ENCODE data around the gene CHRM2. TPM values are rescaled to one million over a fixed set of nuclear protein-coding genes. Genes with fewer than 3 reads are reported as not detected.

The CHRM2 gene
- total RNA-seq, 4 donors from 2014 or later: not detected

DNA sequence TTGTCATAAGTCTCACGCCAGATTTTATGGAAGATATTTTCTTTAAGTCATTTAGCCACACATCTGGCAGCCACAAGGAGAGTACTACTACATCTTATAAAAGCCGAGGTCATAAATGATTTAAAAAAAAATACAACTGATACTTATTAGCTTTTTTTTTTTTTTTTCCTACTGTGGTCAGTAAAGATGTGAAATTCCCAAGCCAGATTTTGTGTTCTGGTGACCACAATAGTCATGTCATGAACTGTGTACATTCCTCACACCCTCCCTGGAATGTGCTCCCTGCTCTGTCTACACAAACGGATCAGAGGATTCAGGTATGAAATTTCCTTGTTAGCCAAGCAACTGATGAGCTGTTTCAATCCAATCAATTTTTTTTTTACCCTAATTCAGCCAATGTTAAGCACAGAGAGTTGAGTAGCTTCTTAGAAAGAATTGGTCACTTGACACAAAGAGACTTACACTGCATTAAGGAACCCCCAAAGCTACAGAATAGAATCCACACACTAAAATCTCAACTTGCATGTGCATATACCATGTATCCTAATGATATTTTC lies 54.7 kb downstream of the CHRM2 start:
- peaks cover 0 to 22% of the 10 kb centered on the region in 2 donors for H3K4me1 ChIP-seq
- no peak for TF ChIP-seq CTCF (IDR thresholded peaks at IDR 0.05)
- no peak for TF ChIP-seq POLR2A (IDR thresholded peaks at IDR 0.05)
- H3K9me3 ChIP-seq: no peaks in the 10 kb centered on the region
- no peak overlapping the region for H3K4me3 ChIP-seq (replicated peaks in 1 of 3)
- intact Hi-C loops (cut with DNase I): no loop called here
- no peaks in the 10 kb centered on the region for H3K36me3 ChIP-seq
- H3K27ac ChIP-seq: no peak overlapping the region
- 70 to 71% methylated on average over 3 of the region's 3 CpGs for WGBS, 2 donors
- DNase-seq: no peak
- no peaks in the 10 kb centered on the region for H3K27me3 ChIP-seq

DNA sequence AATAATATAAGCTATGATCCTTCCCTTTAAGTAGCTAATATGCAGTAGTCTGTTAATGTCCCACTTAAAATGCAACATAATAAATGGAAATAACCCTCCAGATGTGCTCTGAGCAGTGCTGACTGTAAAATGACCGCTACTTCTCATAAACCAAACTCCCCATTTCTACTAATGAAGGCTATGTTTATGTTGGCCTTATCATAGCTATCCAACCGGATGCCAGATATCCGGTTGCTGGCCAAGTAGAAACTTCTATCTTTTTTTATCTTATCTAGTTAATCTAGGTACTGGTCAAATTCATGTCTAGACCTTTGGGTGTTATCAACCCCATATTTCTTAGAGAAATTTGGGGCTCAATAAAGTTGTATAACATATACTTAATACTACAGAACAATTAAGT lies 56.6 kb downstream of the CHRM2 start:
- WGBS, 2 donors: 36 to 47% methylated on average over 3 of the region's 3 CpGs
- Histone ChIP-seq H3K4me3 (replicated peaks in 1 of 3) (no peak overlapping the region), H3K27ac (no peak overlapping the region), H3K4me1 (peaks cover 0 to 14% of the 10 kb centered on the region in 2 donors), H3K9me3 (no peaks in the 10 kb centered on the region), H3K36me3 (no peaks in the 10 kb centered on the region), H3K27me3 (no peaks in the 10 kb centered on the region)
- no peak for DNase-seq
- no peak for TF ChIP-seq CTCF (IDR thresholded peaks at IDR 0.05)
- no peak for TF ChIP-seq POLR2A (IDR thresholded peaks at IDR 0.05)
- intact Hi-C loops (cut with DNase I): no loop called here

GRCh38 chr7:136925556-136925955 lies 57.1 kb downstream of the CHRM2 start:
- Histone ChIP-seq H3K4me1 (peaks cover 0 to 9% of the 10 kb centered on the region in 2 donors), H3K36me3 (no peaks in the 10 kb centered on the region), H3K4me3 (replicated peaks in 1 of 3) (no peak overlapping the region), H3K9me3 (no peaks in the 10 kb centered on the region), H3K27ac (no peak overlapping the region), H3K27me3 (no peaks in the 10 kb centered on the region)
- DNase-seq: no peak
- intact Hi-C loops (cut with DNase I): no loop called here
- TF ChIP-seq POLR2A (IDR thresholded peaks at IDR 0.05) (no peak), CTCF (IDR thresholded peaks at IDR 0.05) (no peak)

DNA sequence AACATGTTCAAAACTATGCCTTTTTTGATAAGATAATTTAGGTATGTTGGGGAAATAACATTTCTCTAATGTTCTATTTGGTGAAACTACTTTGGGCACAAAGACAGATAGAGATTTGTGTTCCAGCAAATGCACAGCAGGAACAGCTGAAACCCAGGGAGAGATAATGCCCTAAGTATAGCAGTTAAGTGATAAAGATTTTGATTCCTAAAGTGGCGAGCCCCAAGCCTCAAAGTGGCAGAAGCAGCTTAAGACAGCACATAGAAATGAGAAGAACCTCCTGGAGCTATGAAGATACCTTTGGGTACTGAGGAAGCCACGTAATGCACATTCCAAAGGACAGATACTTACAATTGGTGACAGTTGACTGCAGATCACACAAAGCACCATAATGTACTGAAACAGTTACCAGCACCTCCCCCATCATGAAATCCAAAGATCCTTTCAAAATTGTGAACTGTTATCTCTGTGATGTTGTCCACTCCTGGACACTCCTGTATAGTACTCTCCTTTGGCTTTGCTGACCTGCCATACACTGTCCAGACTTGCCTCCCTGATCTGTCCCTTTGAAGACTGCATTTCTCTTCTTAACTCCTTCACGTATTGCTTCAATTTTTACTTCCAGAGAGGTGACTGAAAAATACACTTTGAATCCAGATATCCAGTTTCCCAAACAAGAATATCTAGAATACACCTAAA lies 62.9 kb downstream of the CHRM2 start:
- Histone ChIP-seq H3K4me3 (replicated peaks in 1 of 3) (no peak overlapping the region), H3K27ac (no peak overlapping the region), H3K27me3 (no peaks in the 10 kb centered on the region), H3K9me3 (no peaks in the 10 kb centered on the region), H3K36me3 (no peaks in the 10 kb centered on the region), H3K4me1 (no peaks in the 10 kb centered on the region)
- WGBS, 2 donors: 74 to 87% methylated on average over 3 of the region's 3 CpGs
- intact Hi-C loops (cut with DNase I): no loop called here
- DNase-seq: no peak
- no peak for TF ChIP-seq POLR2A (IDR thresholded peaks at IDR 0.05)
- TF ChIP-seq CTCF (IDR thresholded peaks at IDR 0.05): no peak

DNA sequence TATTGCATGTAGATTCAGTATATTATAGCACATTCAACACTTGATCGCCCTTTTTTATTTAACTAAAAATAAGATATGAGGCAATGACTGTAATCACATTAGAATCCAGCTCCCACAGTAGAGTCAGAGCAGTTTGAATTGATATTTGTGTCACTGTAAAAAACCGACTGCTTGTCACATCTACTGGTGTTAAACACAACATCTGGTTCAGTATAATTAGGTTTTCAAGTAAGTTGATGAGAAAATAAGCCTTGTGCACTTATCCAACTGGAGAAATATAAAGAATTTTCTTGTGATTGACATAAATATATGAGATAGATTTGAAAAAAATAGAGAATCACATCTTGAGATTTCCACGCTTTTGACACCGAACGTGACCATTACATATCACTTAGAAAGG lies 69.0 kb downstream of the CHRM2 start:
- Histone ChIP-seq H3K9me3 (no peaks in the 10 kb centered on the region), H3K4me3 (replicated peaks in 1 of 3) (no peak overlapping the region), H3K27me3 (no peaks in the 10 kb centered on the region), H3K36me3 (no peaks in the 10 kb centered on the region), H3K27ac (no peak overlapping the region), H3K4me1 (no peaks in the 10 kb centered on the region)
- WGBS, 2 donors: 90 to 94% methylated on average over 5 of the region's 5 CpGs
- DNase-seq: no peak
- intact Hi-C loops (cut with DNase I): no loop called here
- TF ChIP-seq CTCF (IDR thresholded peaks at IDR 0.05) (no peak), POLR2A (IDR thresholded peaks at IDR 0.05) (no peak)

Measured in thyroid gland (tissue), 4 donors.